AG04450 (cell line): Measurements from ENCODE around the gene B3GLCT. TPM values are rescaled to one million over a fixed set of nuclear protein-coding genes. Genes with fewer than 3 reads are reported as not detected.

Experiments used
- CTCF ChIA-PET: fragments of 300-600, 350-600 bp; formaldehyde crosslinking; extraction: SDS; loops from one replicate; lab custom pipeline; 2022; ENCODE audit warnings: antibody characterized with exemption, inconsistent platforms; lab: Charles Lee
- POLR2A ChIA-PET: fragments of 350-600 bp; formaldehyde crosslinking; extraction: SDS; loops from one replicate; lab custom pipeline; 2021; ENCODE audit warnings: antibody characterized with exemption, inconsistent platforms; lab: Yijun Ruan, JAX
- DNase-seq: peaks from one replicate; pipeline ENCODE4 v3.0.0-alpha.2; 2011; ENCODE audit warnings: low read depth, low spot score
- H3K27ac ChIP-seq: one replicate; pipeline ENCODE4 v1.5.1; 2012; ENCODE audit warnings: low read depth, low read length, control low read depth
- H3K27me3 ChIP-seq: one replicate; pipeline ENCODE4 v1.6.0; 2012; ENCODE audit warnings: low read length; ENCODE audit not compliant: control insufficient read depth, insufficient read depth
- H3K4me3 ChIP-seq: 2 replicates; pipeline ENCODE4 v1.5.1; 2011; ENCODE audit warnings: mild to moderate bottlenecking, low read depth, low read length, control low read depth
- H3K9me3 ChIP-seq: 2 replicates; pipeline ENCODE4 v1.5.1; 2012; ENCODE audit warnings: low read length; ENCODE audit not compliant: control insufficient read depth, insufficient read depth
- CTCF ChIP-seq: IDR thresholded peaks from 2 replicates; pipeline ENCODE4 v1.5.1; 2011; ENCODE audit warnings: low read depth, low read length, control low read depth, inconsistent platforms
- polyA minus RNA-seq: library from RNA; depleted of rRNA, polyadenylated mRNA; stranded (reverse); fragments of >200 nt; gene quantifications from 2 replicates; pipeline ENCODE4 v1.2.3, GENCODE V29; 2011; rRNA and poly(A)+ RNA removed
- polyA plus RNA-seq: library from polyadenylated mRNA; depleted of rRNA; stranded (reverse); fragments of >200 nt; gene quantifications from 2 replicates; pipeline ENCODE4 v1.2.3, GENCODE V29; 2011; rRNA removed

The B3GLCT gene
- 2.3 TPM in 2 replicates for polyA plus RNA-seq
- 2.4 and 2.5 TPM in 2 replicates for polyA minus RNA-seq

- Histone ChIP-seq H3K27ac (peak within 1 kb of the TSS; percentile 39), H3K9me3 (no peaks in the 10 kb centered on the region), H3K4me3 (peak within 1 kb of the TSS; percentile 68), H3K27me3 (peaks cover 3% of the 10 kb centered on the region)
- ChIA-PET CTCF (interaction anchor here (0.7 to 1.5 kb wide), 12 partner anchors 8 to 541 kb away, joined by 3 to 10 read pairs (median 3); no protein-coding TSS in a partner anchor), POLR2A (interaction anchor here (0.7 to 1.2 kb wide), 2 partner anchors 9 to 39 kb away, joined by 4 to 6 read pairs; partner anchors contain the start of gene HSPH1)
- TF ChIP-seq CTCF = peak; percentile 71
- peak; percentile 21 for DNase-seq
Measured at GRCh38 chr13:31199849-31200636, at the start of gene B3GLCT. B3GLCT (plus strand) TSS chr13:31199975; CDS start chr13:31200085, 110 bp downstream.

DNA sequence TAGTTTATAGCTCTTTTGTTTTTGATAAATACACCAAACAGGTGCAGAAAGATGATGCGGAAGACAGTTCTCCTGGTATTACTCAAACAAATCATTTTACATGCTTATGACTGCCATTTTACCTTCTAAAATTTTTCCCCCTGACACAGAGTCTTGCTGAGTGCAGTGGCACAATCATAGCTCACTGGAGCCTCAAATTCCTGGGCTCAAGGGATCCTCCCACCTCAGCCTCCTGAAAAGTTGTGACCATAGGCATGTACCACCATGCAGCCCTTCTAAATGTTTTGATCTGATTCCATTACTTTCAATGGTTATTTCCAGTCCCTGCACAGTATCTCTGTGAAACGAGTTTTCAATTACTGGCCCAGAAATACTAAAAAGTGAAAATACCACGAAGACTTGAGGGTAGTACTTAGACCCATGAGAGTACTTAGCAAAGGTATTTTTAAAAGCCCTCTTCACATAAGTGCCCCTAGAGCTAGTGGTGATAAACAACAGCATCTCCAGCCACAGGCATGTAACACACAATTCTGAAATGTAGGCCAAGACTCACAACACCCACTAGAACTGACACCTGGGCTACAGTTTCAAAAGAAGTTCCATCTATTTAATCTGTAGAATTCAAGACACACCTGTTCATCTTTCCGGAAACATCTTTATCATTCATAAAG lies 49.3 kb upstream of the B3GLCT start:
- no peak for TF ChIP-seq CTCF
- CTCF ChIA-PET = interaction anchor here (0.7 kb wide), 1 partner anchor 280 kb away, joined by 3 read pairs; no protein-coding TSS in a partner anchor
- DNase-seq = no peak
- Histone ChIP-seq H3K9me3 (no peaks in the 10 kb centered on the region), H3K27me3 (no peaks in the 10 kb centered on the region), H3K27ac (no peak overlapping the region), H3K4me3 (no peak overlapping the region)
- POLR2A ChIA-PET = no interaction called here

- TF ChIP-seq CTCF = no peak
- DNase-seq = no peak
- Histone ChIP-seq H3K9me3 (no peaks in the 10 kb centered on the region), H3K27me3 (no peaks in the 10 kb centered on the region), H3K27ac (no peak overlapping the region), H3K4me3 (no peak overlapping the region)
- ChIA-PET POLR2A (no interaction called here), CTCF (interaction anchor here (0.6 to 2.4 kb wide), 2 partner anchors 85 to 107 kb away, joined by 3 to 6 read pairs; no protein-coding TSS in a partner anchor)
Measured at GRCh38 chr13:31151837-31152236, 47.9 kb upstream of the B3GLCT start.

GRCh38 chr13:31154939-31155338 lies 44.8 kb upstream of the B3GLCT start:
- H3K27ac ChIP-seq = no peak overlapping the region
- CTCF ChIA-PET = no interaction called here
- H3K9me3 ChIP-seq = no peaks in the 10 kb centered on the region
- no peak for DNase-seq
- no peaks in the 10 kb centered on the region for H3K27me3 ChIP-seq
- POLR2A ChIA-PET = no interaction called here
- TF ChIP-seq CTCF = no peak
- H3K4me3 ChIP-seq = no peak overlapping the region
